Measurements from ENCODE around the gene MPV17L2.

MPV17L2 gene

DNA sequence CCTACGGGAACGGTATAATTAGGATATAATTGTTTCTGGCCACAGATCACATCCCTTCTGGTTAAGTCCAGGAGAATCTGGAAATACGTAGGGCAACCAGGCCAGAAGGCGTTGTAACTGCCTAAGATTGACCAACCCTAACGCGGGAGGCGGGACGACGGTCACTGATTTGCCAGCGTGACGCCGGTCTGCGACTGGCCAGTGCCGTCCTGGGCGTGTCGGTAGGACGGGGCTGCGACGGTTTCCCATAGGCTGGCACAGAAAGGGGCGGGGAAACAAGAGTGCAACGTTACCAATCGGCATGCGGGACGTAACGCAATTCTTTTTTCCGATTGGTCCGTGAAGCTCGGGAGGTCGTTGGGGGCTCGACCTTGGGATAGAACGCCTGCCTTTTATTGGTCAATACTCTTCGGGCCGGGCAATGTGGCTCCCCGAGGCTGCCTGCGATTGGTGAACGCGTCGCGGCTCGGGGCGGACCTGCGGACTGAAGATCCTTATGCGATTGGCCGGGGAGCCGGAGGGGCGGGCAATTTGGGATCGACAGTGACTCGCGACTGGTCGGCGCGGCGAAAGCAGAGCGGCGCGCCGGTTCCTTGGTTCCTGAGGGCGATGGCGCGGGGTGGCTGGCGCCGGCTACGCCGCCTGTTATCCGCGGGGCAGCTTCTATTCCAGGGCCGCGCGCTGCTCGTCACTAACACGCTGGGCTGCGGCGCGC is at the start of gene MPV17L2:
Gene MPV17L2 (plus strand): TSS at position 546 of the 715 bp plus-strand sequence. CDS start 64 bp downstream, at position 610.
- peak; percentile 89; the same call in 1 of the 2 replicates for TF ChIP-seq CSDC2 (CRISPR knock-in tag; IDR thresholded peaks at IDR 0.05)
- TF ChIP-seq, protein P1, sequence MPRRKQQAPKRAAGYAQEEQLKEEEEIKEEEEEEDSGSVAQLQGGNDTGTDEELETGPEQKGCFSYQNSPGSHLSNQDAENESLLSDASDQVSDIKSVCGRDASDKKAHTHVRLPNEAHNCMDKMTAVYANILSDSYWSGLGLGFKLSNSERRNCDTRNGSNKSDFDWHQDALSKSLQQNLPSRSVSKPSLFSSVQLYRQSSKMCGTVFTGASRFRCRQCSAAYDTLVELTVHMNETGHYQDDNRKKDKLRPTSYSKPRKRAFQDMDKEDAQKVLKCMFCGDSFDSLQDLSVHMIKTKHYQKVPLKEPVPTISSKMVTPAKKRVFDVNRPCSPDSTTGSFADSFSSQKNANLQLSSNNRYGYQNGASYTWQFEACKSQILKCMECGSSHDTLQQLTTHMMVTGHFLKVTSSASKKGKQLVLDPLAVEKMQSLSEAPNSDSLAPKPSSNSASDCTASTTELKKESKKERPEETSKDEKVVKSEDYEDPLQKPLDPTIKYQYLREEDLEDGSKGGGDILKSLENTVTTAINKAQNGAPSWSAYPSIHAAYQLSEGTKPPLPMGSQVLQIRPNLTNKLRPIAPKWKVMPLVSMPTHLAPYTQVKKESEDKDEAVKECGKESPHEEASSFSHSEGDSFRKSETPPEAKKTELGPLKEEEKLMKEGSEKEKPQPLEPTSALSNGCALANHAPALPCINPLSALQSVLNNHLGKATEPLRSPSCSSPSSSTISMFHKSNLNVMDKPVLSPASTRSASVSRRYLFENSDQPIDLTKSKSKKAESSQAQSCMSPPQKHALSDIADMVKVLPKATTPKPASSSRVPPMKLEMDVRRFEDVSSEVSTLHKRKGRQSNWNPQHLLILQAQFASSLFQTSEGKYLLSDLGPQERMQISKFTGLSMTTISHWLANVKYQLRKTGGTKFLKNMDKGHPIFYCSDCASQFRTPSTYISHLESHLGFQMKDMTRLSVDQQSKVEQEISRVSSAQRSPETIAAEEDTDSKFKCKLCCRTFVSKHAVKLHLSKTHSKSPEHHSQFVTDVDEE (CRISPR knock-in tag; IDR thresholded peaks at IDR 0.05) = peak; percentile 84; the same call in 1 of the 2 replicates
- peak; percentile 90 for TF ChIP-seq PPARA (CRISPR knock-in tag; IDR thresholded peaks at IDR 0.05; ENCODE audit: borderline replicate concordance)
- peak; percentile 33; the same call in 1 of the 2 replicates for TF ChIP-seq ZFP30 (CRISPR knock-in tag; IDR thresholded peaks at IDR 0.05)
- TF ChIP-seq ARNTL (CRISPR knock-in tag; IDR thresholded peaks at IDR 0.05; ENCODE audit: borderline replicate concordance, low read depth) = peak; percentile 27; the same call in 1 of the 2 replicates
- TF ChIP-seq GLIS3 (CRISPR knock-in tag; IDR thresholded peaks at IDR 0.05) = no peak
- no peak for TF ChIP-seq RARB (CRISPR knock-in tag; IDR thresholded peaks at IDR 0.05)
- TF ChIP-seq ZC3H10 (CRISPR knock-in tag; IDR thresholded peaks at IDR 0.05) = no peak
- ATAC-seq = peak; percentile 92

DNA sequence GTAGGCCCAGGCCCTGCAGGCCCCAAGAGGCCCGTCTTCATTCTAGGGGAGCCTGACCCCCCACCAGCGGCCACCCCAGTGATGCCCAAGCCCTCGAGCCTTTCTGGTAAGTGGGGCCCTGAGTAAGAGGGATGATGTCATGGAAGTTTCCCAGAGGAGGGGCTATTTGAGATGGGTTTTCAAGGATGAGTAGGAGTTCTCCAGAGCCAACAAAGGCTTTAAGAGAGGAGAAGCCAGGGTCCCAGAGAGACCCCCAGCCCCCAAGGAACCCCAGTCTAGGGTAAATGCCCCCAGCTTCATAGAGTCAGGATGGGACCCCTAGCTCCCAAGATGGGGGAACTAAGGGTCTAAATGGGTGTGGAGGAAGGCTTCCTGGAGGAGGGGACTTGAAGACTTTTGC is 49.1 kb upstream of the MPV17L2 start:
- peak; percentile 98 for TF ChIP-seq ZFP3 (CRISPR knock-in tag; IDR thresholded peaks at IDR 0.05)
- no peak for TF ChIP-seq ZNF565 (CRISPR knock-in tag; conservative IDR thresholded peaks at IDR 0.05; ENCODE audit: low read depth)
- no peak for ATAC-seq

DNA sequence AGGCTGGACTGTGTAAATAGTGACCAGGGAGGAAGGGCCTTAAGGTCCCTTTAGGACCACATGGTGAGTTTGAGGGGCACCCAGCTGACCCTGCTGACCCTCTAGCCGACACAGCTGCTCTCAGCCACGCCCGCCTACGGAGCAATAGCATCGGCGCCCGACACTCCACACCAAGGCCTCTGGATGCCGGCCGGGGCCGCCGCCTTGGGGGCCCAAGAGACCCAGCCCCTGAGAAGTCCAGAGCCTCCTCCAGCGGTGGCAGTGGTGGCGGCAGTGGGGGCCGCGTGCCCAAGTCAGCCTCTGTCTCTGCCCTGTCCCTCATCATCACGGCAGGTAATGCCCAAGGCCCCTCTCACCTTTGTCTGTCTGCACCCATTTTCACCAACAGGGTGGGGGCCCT is 48.7 kb upstream of the MPV17L2 start:
- TF ChIP-seq ZNF70 (CRISPR knock-in tag; IDR thresholded peaks at IDR 0.05) = no peak
- TF ChIP-seq ESRRG (CRISPR knock-in tag; IDR thresholded peaks at IDR 0.05) = no peak
- TF ChIP-seq PPARA (CRISPR knock-in tag; IDR thresholded peaks at IDR 0.05; ENCODE audit: borderline replicate concordance) = no peak
- TF ChIP-seq ISL1 (CRISPR knock-in tag; IDR thresholded peaks at IDR 0.05) = no peak
- no peak for TF ChIP-seq TCF4 (CRISPR knock-in tag; IDR thresholded peaks at IDR 0.05; ENCODE audit: borderline replicate concordance)
- TF ChIP-seq ZNF8 (CRISPR knock-in tag; IDR thresholded peaks at IDR 0.05) = no peak
- TF ChIP-seq RARB (CRISPR knock-in tag; IDR thresholded peaks at IDR 0.05) = no peak
- TF ChIP-seq ZFP3 (CRISPR knock-in tag; IDR thresholded peaks at IDR 0.05) = no peak
- no peak for TF ChIP-seq BACH2 (CRISPR knock-in tag; IDR thresholded peaks at IDR 0.05; ENCODE audit: borderline replicate concordance)
- TF ChIP-seq OSR1 (CRISPR knock-in tag; IDR thresholded peaks at IDR 0.05) = no peak
- TF ChIP-seq ZC3H10 (CRISPR knock-in tag; IDR thresholded peaks at IDR 0.05) = no peak
- TF ChIP-seq, protein P2, sequence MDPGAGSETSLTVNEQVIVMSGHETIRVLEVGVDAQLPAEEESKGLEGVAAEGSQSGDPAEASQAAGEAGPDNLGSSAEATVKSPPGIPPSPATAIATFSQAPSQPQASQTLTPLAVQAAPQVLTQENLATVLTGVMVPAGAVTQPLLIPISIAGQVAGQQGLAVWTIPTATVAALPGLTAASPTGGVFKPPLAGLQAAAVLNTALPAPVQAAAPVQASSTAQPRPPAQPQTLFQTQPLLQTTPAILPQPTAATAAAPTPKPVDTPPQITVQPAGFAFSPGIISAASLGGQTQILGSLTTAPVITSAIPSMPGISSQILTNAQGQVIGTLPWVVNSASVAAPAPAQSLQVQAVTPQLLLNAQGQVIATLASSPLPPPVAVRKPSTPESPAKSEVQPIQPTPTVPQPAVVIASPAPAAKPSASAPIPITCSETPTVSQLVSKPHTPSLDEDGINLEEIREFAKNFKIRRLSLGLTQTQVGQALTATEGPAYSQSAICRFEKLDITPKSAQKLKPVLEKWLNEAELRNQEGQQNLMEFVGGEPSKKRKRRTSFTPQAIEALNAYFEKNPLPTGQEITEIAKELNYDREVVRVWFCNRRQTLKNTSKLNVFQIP (CRISPR knock-in tag; IDR thresholded peaks at IDR 0.05; ENCODE audit: borderline replicate concordance, low read depth) = no peak
- TF ChIP-seq ARNTL (CRISPR knock-in tag; IDR thresholded peaks at IDR 0.05; ENCODE audit: borderline replicate concordance, low read depth) = no peak
- TF ChIP-seq, protein P3, sequence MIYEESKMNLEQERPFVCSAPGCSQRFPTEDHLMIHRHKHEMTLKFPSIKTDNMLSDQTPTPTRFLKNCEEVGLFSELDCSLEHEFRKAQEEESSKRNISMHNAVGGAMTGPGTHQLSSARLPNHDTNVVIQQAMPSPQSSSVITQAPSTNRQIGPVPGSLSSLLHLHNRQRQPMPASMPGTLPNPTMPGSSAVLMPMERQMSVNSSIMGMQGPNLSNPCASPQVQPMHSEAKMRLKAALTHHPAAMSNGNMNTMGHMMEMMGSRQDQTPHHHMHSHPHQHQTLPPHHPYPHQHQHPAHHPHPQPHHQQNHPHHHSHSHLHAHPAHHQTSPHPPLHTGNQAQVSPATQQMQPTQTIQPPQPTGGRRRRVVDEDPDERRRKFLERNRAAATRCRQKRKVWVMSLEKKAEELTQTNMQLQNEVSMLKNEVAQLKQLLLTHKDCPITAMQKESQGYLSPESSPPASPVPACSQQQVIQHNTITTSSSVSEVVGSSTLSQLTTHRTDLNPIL (CRISPR knock-in tag; IDR thresholded peaks at IDR 0.05; ENCODE audit: low read depth) = no peak
- no peak for TF ChIP-seq ZFP30 (CRISPR knock-in tag; IDR thresholded peaks at IDR 0.05)
- TF ChIP-seq, protein P4, sequence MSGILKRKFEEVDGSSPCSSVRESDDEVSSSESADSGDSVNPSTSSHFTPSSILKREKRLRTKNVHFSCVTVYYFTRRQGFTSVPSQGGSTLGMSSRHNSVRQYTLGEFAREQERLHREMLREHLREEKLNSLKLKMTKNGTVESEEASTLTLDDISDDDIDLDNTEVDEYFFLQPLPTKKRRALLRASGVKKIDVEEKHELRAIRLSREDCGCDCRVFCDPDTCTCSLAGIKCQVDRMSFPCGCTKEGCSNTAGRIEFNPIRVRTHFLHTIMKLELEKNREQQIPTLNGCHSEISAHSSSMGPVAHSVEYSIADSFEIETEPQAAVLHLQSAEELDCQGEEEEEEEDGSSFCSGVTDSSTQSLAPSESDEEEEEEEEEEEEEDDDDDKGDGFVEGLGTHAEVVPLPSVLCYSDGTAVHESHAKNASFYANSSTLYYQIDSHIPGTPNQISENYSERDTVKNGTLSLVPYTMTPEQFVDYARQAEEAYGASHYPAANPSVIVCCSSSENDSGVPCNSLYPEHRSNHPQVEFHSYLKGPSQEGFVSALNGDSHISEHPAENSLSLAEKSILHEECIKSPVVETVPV (CRISPR knock-in tag; IDR thresholded peaks at IDR 0.05) = no peak
- ATAC-seq = no peak

DNA sequence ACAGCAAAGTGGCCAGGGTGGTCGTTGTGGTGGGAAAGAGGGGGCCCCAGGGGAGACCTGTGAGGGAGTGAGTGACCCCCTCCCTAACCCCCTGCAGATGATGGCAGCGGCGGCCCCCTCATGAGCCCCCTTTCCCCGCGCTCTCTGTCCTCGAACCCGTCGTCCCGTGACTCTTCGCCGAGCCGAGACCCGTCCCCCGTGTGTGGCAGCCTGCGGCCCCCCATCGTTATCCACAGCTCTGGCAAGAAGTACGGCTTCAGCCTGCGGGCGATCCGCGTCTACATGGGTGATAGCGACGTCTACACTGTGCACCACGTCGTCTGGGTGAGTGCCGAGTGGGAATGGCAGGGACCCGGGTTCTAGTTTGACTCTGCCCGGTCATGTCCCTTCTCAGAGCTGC is 48.1 kb upstream of the MPV17L2 start:
- ATAC-seq = no peak
- no peak for TF ChIP-seq BACH2 (CRISPR knock-in tag; IDR thresholded peaks at IDR 0.05; ENCODE audit: borderline replicate concordance)
- no peak for TF ChIP-seq ZFP3 (CRISPR knock-in tag; IDR thresholded peaks at IDR 0.05)
- TF ChIP-seq ARNTL (CRISPR knock-in tag; IDR thresholded peaks at IDR 0.05; ENCODE audit: borderline replicate concordance, low read depth) = no peak
- TF ChIP-seq ZNF565 (CRISPR knock-in tag; conservative IDR thresholded peaks at IDR 0.05; ENCODE audit: low read depth) = no peak
- TF ChIP-seq RARB (CRISPR knock-in tag; IDR thresholded peaks at IDR 0.05) = no peak
- TF ChIP-seq TOX (CRISPR knock-in tag; IDR thresholded peaks at IDR 0.05; ENCODE audit: borderline replicate concordance) = no peak
- TF ChIP-seq ZNF8 (CRISPR knock-in tag; IDR thresholded peaks at IDR 0.05) = no peak
- no peak for TF ChIP-seq CSDC2 (CRISPR knock-in tag; IDR thresholded peaks at IDR 0.05)
- TF ChIP-seq ZFP30 (CRISPR knock-in tag; IDR thresholded peaks at IDR 0.05) = no peak
- TF ChIP-seq PPARA (CRISPR knock-in tag; IDR thresholded peaks at IDR 0.05; ENCODE audit: borderline replicate concordance) = no peak
- TF ChIP-seq, protein P5, sequence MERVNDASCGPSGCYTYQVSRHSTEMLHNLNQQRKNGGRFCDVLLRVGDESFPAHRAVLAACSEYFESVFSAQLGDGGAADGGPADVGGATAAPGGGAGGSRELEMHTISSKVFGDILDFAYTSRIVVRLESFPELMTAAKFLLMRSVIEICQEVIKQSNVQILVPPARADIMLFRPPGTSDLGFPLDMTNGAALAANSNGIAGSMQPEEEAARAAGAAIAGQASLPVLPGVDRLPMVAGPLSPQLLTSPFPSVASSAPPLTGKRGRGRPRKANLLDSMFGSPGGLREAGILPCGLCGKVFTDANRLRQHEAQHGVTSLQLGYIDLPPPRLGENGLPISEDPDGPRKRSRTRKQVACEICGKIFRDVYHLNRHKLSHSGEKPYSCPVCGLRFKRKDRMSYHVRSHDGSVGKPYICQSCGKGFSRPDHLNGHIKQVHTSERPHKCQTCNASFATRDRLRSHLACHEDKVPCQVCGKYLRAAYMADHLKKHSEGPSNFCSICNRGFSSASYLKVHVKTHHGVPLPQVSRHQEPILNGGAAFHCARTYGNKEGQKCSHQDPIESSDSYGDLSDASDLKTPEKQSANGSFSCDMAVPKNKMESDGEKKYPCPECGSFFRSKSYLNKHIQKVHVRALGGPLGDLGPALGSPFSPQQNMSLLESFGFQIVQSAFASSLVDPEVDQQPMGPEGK (CRISPR knock-in tag; IDR thresholded peaks at IDR 0.05; ENCODE audit: borderline replicate concordance) = no peak
